ENCODE results near the gene CERS6. TPM values are rescaled to one million over a fixed set of nuclear protein-coding genes. Genes with fewer than 3 reads are reported as not detected.

Gene CERS6
- total and polyA plus RNA-seq, 4 donors = 4.3 to 25.8 (median 13.6) TPM

DNA sequence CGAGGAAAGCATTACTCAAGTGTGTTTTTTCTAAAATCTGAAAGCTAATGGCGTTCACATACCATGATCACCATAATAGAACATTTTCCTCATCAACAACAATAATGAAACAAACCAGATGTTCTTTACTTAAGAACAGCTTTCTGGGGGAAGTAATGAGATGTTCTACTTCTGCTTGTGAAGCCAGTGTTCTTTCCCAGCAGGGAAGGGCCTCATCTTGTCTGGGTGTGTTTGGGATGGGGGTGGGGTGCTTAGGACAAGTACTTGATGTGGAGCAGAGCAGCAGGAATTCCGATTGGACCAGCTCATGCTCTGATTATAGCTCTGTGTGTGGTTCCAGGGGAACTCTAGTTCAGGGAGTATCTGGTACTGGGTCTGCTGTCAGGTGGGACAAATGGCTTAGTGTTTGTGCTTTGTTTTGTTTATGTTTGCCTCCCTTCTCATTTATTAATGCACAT is 183.4 kb downstream of the CERS6 start:
- DNase-seq = peak; percentile 71 to 89 (median 79)
- no peaks in the 10 kb centered on the region for H3K27me3 ChIP-seq (ENCODE audit: control insufficient read depth in 3 of 3, insufficient read depth in 3 of 3, low read length in 2 of 3)
- H3K4me3 ChIP-seq = no peak overlapping the region
- H3K4me1 ChIP-seq (ENCODE audit: control insufficient read depth in 5 of 5, insufficient read depth in 5 of 5, low read length in 5 of 5) = peaks cover 4 to 38% (median 18%) of the 10 kb centered on the region in 5 donors
- peak overlapping the region in 1 of 2 donors; percentile 88 for H3K27ac ChIP-seq (ENCODE audit: low read depth in 1 of 2, low read length in 1 of 2)
- peak; percentile 65 for ATAC-seq (ENCODE audit: insufficient read depth, low FRiP score)
- no peak overlapping the region for H3K9ac ChIP-seq (ENCODE audit: insufficient read depth in 1 of 2, low read length in 2 of 2)
- TF ChIP-seq, protein P1, sequence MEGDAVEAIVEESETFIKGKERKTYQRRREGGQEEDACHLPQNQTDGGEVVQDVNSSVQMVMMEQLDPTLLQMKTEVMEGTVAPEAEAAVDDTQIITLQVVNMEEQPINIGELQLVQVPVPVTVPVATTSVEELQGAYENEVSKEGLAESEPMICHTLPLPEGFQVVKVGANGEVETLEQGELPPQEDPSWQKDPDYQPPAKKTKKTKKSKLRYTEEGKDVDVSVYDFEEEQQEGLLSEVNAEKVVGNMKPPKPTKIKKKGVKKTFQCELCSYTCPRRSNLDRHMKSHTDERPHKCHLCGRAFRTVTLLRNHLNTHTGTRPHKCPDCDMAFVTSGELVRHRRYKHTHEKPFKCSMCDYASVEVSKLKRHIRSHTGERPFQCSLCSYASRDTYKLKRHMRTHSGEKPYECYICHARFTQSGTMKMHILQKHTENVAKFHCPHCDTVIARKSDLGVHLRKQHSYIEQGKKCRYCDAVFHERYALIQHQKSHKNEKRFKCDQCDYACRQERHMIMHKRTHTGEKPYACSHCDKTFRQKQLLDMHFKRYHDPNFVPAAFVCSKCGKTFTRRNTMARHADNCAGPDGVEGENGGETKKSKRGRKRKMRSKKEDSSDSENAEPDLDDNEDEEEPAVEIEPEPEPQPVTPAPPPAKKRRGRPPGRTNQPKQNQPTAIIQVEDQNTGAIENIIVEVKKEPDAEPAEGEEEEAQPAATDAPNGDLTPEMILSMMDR (IDR thresholded peaks at IDR 0.05; ENCODE audit: control extremely low read depth, extremely low read depth) = no peak
- H3K9me3 ChIP-seq (ENCODE audit: control insufficient read depth in 4 of 4, insufficient read depth in 3 of 4, low read length in 3 of 4) = no peaks in the 10 kb centered on the region
- no peaks in the 10 kb centered on the region for H3K36me3 ChIP-seq (ENCODE audit: control insufficient read depth in 4 of 4, insufficient read depth in 4 of 4, low read length in 4 of 4)
- WGBS, 2 donors = 56 to 71% methylated on average over 3 of the region's 3 CpGs

- ATAC-seq (ENCODE audit: insufficient read depth, low FRiP score) = no peak
- no peaks in the 10 kb centered on the region for H3K27me3 ChIP-seq (ENCODE audit: control insufficient read depth in 3 of 3, insufficient read depth in 3 of 3, low read length in 2 of 3)
- no peak overlapping the region for H3K4me3 ChIP-seq
- no peaks in the 10 kb centered on the region for H3K9me3 ChIP-seq (ENCODE audit: control insufficient read depth in 4 of 4, insufficient read depth in 3 of 4, low read length in 3 of 4)
- 79 to 91% methylated on average over 3 of the region's 3 CpGs for WGBS, 2 donors
- DNase-seq = no peak
- peak overlapping the region in 1 of 2 donors; percentile 87 for H3K27ac ChIP-seq (ENCODE audit: low read depth in 1 of 2, low read length in 1 of 2)
- no peaks in the 10 kb centered on the region for H3K36me3 ChIP-seq (ENCODE audit: control insufficient read depth in 4 of 4, insufficient read depth in 4 of 4, low read length in 4 of 4)
- peaks cover 3 to 33% (median 14%) of the 10 kb centered on the region in 5 donors for H3K4me1 ChIP-seq (ENCODE audit: control insufficient read depth in 5 of 5, insufficient read depth in 5 of 5, low read length in 5 of 5)
- no peak overlapping the region for H3K9ac ChIP-seq (ENCODE audit: insufficient read depth in 1 of 2, low read length in 2 of 2)
- TF ChIP-seq, protein P1 (IDR thresholded peaks at IDR 0.05; ENCODE audit: control extremely low read depth, extremely low read depth) = no peak
These were observed 184.0 kb downstream of the CERS6 start for GRCh38 chr2:168640039-168640438.

DNA sequence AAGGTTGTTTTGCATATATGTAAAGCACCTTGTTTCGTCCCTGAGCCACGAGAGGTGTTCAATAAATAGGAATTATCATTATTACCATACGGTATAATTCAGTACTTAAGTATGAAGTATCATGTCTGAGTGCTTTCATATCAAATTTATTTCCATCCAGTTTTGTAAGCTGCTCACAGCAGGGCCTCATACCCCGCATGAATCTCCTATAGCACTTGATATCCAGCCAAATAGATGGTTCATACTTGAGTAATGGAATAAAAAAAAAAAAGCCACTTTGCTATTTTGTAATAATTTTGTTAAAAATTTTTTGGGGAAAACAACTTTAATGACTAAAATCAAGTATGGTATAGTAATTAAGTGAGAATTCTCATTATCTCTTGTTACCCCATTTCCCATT is 185.6 kb downstream of the CERS6 start:
- TF ChIP-seq, protein P1 (IDR thresholded peaks at IDR 0.05; ENCODE audit: control extremely low read depth, extremely low read depth) = no peak

DNA sequence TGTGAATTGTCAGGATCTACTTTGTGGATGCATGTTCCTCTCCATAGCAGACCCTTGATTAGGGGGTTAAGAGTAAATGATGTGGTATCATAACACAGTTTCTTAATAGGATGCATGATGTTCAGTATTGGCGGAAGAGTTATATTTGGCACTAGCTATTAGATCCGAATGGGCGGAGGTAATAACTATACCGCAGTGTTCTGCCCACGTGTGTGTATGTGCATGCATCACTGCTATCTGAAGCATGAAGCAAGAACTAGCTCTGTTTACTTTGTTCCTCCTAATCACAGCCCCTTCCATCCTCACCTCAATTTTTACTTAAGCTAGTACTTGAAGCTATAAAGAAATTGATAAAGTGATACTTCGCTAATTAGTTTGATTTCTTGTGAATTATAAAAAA is 186.8 kb downstream of the CERS6 start:
- TF ChIP-seq, protein P1 (IDR thresholded peaks at IDR 0.05; ENCODE audit: control extremely low read depth, extremely low read depth) = no peak
- no peaks in the 10 kb centered on the region for H3K27me3 ChIP-seq (ENCODE audit: control insufficient read depth in 3 of 3, insufficient read depth in 3 of 3, low read length in 2 of 3)
- no peaks in the 10 kb centered on the region for H3K36me3 ChIP-seq (ENCODE audit: control insufficient read depth in 4 of 4, insufficient read depth in 4 of 4, low read length in 4 of 4)
- H3K9me3 ChIP-seq (ENCODE audit: control insufficient read depth in 4 of 4, insufficient read depth in 3 of 4, low read length in 3 of 4) = no peaks in the 10 kb centered on the region
- WGBS, 2 donors = 89 to 94% methylated on average over 6 of the region's 6 CpGs
- DNase-seq = no peak
- no peak overlapping the region for H3K27ac ChIP-seq (ENCODE audit: low read depth in 1 of 2, low read length in 1 of 2)
- ATAC-seq (ENCODE audit: insufficient read depth, low FRiP score) = no peak
- peaks cover 1 to 19% (median 7%) of the 10 kb centered on the region in 5 donors for H3K4me1 ChIP-seq (ENCODE audit: control insufficient read depth in 5 of 5, insufficient read depth in 5 of 5, low read length in 5 of 5)
- H3K4me3 ChIP-seq = no peak overlapping the region
- H3K9ac ChIP-seq (ENCODE audit: insufficient read depth in 1 of 2, low read length in 2 of 2) = no peak overlapping the region

More for the DNA sequence above, 185.6 kb downstream of the CERS6 start:
- no peaks in the 10 kb centered on the region for H3K36me3 ChIP-seq (ENCODE audit: control insufficient read depth in 4 of 4, insufficient read depth in 4 of 4, low read length in 4 of 4)
- H3K4me3 ChIP-seq = no peak overlapping the region
- H3K9me3 ChIP-seq (ENCODE audit: control insufficient read depth in 4 of 4, insufficient read depth in 3 of 4, low read length in 3 of 4) = no peaks in the 10 kb centered on the region
- no peak for DNase-seq
- H3K9ac ChIP-seq (ENCODE audit: insufficient read depth in 1 of 2, low read length in 2 of 2) = no peak overlapping the region
- H3K27ac ChIP-seq (ENCODE audit: low read depth in 1 of 2, low read length in 1 of 2) = peak overlapping the region in 1 of 2 donors; percentile 87
- no peak for ATAC-seq (ENCODE audit: insufficient read depth, low FRiP score)
- H3K4me1 ChIP-seq (ENCODE audit: control insufficient read depth in 5 of 5, insufficient read depth in 5 of 5, low read length in 5 of 5) = peaks cover 1 to 19% (median 7%) of the 10 kb centered on the region in 5 donors
- H3K27me3 ChIP-seq (ENCODE audit: control insufficient read depth in 3 of 3, insufficient read depth in 3 of 3, low read length in 2 of 3) = no peaks in the 10 kb centered on the region
- WGBS, 2 donors = 97 to 98% methylated on average over 4 of the region's 4 CpGs

All from lung (tissue), 12 donors.